ENCODE data around the gene POMZP3.
"Not testable (repeated sequence)": the region's sequence is repeated elsewhere in the genome, so short reads cannot be mapped to it uniquely, and the experiment has no call there.

Gene POMZP3

GRCh38 chr7:76600116-76600482, 27.0 kb downstream of the POMZP3 start:
- H3K27me3 Mint-ChIP-seq; H3K36me3 Mint-ChIP-seq (ENCODE audit: low read depth); DNase-seq; H3K4me3 Mint-ChIP-seq; H3K9me3 Mint-ChIP-seq: not testable (repeated sequence)
- H3K27ac Mint-ChIP-seq, result peak overlapping the region; percentile 86
- peaks cover 42% of the 10 kb centered on the region for H3K4me1 Mint-ChIP-seq
- peak; percentile 96 for ATAC-seq

- Mint-ChIP-seq H3K4me1 (peaks cover 42% of the 10 kb centered on the region), H3K36me3 (ENCODE audit: low read depth) (peaks cover 13% of the 10 kb centered on the region), H3K27ac (peak overlapping the region; percentile 34)
- not testable (repeated sequence) for ATAC-seq, H3K9me3 Mint-ChIP-seq, DNase-seq, H3K27me3 Mint-ChIP-seq, H3K4me3 Mint-ChIP-seq
Observed at GRCh38 chr7:76598590-76599264, 28.4 kb downstream of the POMZP3 start.

DNA sequence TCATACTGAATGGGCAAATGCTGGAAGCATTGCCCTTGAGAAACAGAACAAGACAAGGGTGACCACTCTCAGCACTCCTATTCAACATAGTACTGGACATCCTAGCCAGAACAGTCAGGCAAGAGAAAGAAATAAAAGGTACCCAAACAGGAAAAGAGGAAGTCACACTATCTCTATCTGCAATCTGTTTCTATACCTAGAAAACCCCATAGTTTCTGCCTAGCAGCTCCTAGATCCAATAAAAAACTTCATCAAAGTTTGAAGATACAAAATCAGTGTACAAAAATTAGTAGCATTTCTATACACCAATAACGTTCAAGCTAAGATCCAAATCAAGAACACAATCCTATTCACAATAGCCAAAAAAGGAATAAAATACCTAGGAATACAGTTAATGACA, 29.8 kb downstream of the POMZP3 start:
- H3K4me3 Mint-ChIP-seq, H3K27me3 Mint-ChIP-seq, DNase-seq, H3K27ac Mint-ChIP-seq, ATAC-seq, H3K9me3 Mint-ChIP-seq: not testable (repeated sequence)
- peaks cover 17% of the 10 kb centered on the region for H3K36me3 Mint-ChIP-seq (ENCODE audit: low read depth)
- peaks cover 42% of the 10 kb centered on the region for H3K4me1 Mint-ChIP-seq

GRCh38 chr7:76592694-76593093, 34.4 kb downstream of the POMZP3 start:
- not testable (repeated sequence) for H3K9me3 Mint-ChIP-seq, ATAC-seq, H3K27me3 Mint-ChIP-seq, H3K4me3 Mint-ChIP-seq, DNase-seq, H3K27ac Mint-ChIP-seq
- peaks cover 19% of the 10 kb centered on the region for H3K36me3 Mint-ChIP-seq (ENCODE audit: low read depth)
- H3K4me1 Mint-ChIP-seq, result peaks cover 39% of the 10 kb centered on the region

GRCh38 chr7:76591602-76592304, 35.3 kb downstream of the POMZP3 start:
- H3K4me1 Mint-ChIP-seq, result peaks cover 41% of the 10 kb centered on the region
- not testable (repeated sequence) for H3K27ac Mint-ChIP-seq, H3K9me3 Mint-ChIP-seq, H3K27me3 Mint-ChIP-seq, ATAC-seq, H3K4me3 Mint-ChIP-seq, DNase-seq
- H3K36me3 Mint-ChIP-seq (ENCODE audit: low read depth), result peaks cover 21% of the 10 kb centered on the region

DNA sequence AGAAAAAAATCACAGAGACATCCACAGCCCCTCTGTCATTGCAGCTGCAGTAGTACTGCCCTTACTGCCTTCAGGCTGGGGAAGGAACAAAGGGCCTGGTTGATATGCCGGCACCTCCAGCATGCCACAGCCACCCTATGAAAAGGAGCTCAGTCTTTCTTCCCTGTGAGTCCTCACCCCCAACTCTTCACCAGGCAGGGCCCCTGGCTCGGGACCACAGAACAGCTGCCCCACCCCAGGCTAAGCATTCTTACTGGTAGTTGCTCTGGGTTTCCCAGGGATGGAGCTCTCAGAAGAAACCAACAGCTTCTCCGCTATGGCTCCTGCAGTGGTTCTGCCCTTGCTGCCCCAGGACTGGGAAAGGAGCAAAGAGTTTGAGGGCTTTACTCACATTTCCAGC, 36.0 kb downstream of the POMZP3 start:
- peaks cover 42% of the 10 kb centered on the region for H3K4me1 Mint-ChIP-seq
- ATAC-seq, H3K27me3 Mint-ChIP-seq, H3K9me3 Mint-ChIP-seq, H3K27ac Mint-ChIP-seq, H3K4me3 Mint-ChIP-seq, DNase-seq: not testable (repeated sequence)
- peaks cover 20% of the 10 kb centered on the region for H3K36me3 Mint-ChIP-seq (ENCODE audit: low read depth)

- not testable (repeated sequence) for ATAC-seq, H3K9me3 Mint-ChIP-seq, H3K27me3 Mint-ChIP-seq, H3K4me3 Mint-ChIP-seq, DNase-seq
- Mint-ChIP-seq H3K36me3 (ENCODE audit: low read depth) (peaks cover 15% of the 10 kb centered on the region), H3K4me1 (peaks cover 47% of the 10 kb centered on the region), H3K27ac (peak overlapping the region; percentile 86)
Observed at GRCh38 chr7:76588586-76588985, 38.5 kb downstream of the POMZP3 start.

DNA sequence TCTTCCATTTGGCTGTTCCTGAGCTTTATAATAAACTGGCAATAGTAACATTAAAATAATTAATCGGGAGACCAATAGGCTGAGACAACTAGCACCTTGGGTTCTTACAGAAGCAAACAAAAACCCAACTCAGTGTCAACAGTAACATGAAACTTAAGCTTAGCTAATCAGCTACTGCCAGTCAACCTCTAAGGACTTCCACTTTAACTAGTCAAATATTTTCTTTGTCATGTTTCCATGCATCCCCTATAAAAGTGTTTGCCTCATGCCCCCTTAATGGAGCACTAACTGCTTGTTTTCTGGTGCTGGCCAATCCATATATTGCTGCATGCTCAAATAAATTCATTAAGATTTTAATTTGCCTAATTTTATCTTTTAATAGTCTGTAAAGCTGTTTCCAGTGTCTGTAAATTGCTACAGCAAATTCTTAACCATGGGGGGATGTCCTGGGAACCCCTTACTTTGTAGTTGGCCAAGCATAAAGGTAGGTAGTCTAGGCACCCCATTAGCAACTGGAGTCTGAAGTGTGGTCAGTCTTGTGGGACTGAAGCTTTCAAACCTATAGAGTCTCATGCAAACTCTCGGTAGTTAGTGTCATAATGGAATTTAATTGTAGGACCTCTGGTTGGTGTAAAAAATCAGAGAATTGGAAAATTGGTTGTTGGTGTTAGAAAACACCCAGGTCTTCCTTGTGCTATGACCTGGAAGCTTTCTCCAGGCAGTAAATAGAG, 40.3 kb downstream of the POMZP3 start:
- not testable (repeated sequence) for DNase-seq, H3K27me3 Mint-ChIP-seq, H3K9me3 Mint-ChIP-seq
- peak overlapping the region; percentile 58 for H3K4me3 Mint-ChIP-seq
- H3K27ac Mint-ChIP-seq, result peak overlapping the region; percentile 86
- peaks cover 12% of the 10 kb centered on the region for H3K36me3 Mint-ChIP-seq (ENCODE audit: low read depth)
- peaks cover 54% of the 10 kb centered on the region for H3K4me1 Mint-ChIP-seq
- peak; percentile 42 for ATAC-seq

DNA sequence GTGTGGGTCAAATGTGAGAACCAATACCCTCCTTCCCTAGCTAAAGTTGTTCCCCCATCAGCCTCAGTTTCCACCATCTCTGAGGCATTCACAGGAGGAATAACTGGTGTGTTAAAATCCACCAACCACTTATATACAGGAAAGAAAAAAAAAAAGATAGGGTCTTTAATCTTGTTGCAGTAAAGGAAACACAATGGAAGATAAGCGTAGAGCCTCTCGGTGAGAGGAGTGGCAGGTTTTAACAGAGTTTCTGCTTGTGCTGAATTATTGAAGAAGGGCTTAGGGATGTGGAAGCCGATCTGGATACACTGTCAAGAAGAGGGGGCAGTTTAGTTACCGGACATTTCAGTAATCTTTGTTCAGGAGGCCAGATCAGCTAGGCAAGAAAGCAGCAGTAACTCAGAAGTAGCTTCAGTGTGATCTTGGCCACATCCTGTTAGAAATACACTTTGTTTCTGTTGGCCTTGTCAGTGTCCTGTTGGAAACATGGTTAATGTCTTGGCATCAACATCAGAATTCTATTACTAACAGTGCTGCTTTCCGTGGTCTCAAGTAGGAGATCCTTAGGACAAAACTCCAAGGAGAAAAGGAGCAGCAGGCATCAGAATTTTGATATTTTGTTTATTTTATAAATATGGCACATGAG, 43.3 kb downstream of the POMZP3 start:
- DNase-seq; H3K27me3 Mint-ChIP-seq; ATAC-seq; H3K9me3 Mint-ChIP-seq; H3K36me3 Mint-ChIP-seq (ENCODE audit: low read depth): not testable (repeated sequence)
- Mint-ChIP-seq H3K4me1 (peaks cover 56% of the 10 kb centered on the region), H3K4me3 (peak overlapping the region; percentile 18), H3K27ac (peak overlapping the region; percentile 69)

DNA sequence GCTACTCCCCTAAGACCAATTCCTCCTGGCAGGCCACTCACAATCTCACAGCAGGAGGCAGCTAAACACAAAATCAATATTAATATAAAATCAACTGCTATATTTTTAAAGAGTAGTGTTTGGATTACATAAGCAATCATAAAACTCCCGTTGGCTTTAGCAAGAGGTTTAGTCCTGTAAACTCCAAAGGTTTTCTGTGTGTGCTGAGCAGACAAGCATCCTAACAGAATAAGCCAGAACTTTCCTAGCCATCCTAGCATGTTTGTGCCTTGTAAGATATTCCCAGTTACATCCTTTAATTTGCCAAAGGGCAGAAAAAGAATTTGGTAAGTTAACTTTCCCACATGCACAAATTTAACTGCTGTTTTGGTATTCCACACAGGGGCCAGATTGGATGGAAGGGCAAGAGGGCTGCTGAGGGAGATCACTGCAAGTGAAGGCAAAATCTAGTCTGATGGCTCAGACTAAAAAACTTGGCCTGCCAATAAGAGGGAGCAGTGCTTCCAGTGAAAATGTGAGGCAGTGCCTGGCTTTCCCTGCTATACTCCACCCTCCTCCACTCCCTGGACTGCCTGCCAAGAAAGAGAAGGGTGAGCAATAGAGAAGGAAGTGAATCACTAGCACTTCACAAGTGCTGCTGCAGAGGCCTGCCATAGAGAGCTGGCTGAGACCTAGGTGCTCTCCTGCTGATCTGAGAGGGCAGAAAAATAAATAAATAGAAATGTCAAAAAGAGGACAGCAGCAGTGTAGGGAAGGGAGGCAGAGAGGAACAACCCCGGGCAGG, 44.0 kb downstream of the POMZP3 start:
- Mint-ChIP-seq H3K4me3 (peak overlapping the region; percentile 18), H3K27ac (peak overlapping the region; percentile 69), H3K4me1 (peaks cover 50% of the 10 kb centered on the region), H3K36me3 (ENCODE audit: low read depth) (peaks cover 12% of the 10 kb centered on the region)
- ATAC-seq (peak; percentile 96), DNase-seq (peak; percentile 20)
- not testable (repeated sequence) for H3K9me3 Mint-ChIP-seq, H3K27me3 Mint-ChIP-seq

- not testable (repeated sequence) for DNase-seq, H3K4me1 Mint-ChIP-seq, H3K27ac Mint-ChIP-seq, H3K27me3 Mint-ChIP-seq, ATAC-seq, H3K9me3 Mint-ChIP-seq, H3K4me3 Mint-ChIP-seq
- H3K36me3 Mint-ChIP-seq (ENCODE audit: low read depth), result peaks cover 19% of the 10 kb centered on the region
Observed at GRCh38 chr7:76575919-76576655, 51.0 kb downstream of the POMZP3 start.

DNA sequence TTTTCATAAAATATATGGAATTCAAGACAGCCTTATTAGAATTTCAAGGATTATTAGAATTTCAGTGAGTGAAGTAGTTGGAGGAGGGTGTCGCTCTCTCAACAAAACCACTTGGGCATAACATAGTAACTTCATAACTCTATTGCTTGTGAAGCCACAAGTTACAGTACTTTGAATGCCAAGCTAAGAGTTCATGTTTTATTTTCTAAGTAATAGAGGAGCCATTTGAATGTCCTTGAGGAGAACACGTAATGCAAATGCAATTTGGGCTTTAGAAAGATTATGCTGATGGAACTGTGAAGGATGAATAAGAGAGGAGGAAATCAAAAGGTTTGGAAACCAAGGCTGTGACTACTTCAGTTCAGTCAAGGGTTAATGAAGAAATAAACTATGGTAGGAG, 51.6 kb downstream of the POMZP3 start:
- not testable (repeated sequence) for H3K27me3 Mint-ChIP-seq, H3K4me3 Mint-ChIP-seq, H3K27ac Mint-ChIP-seq, ATAC-seq, DNase-seq, H3K4me1 Mint-ChIP-seq, H3K9me3 Mint-ChIP-seq
- peaks cover 21% of the 10 kb centered on the region for H3K36me3 Mint-ChIP-seq (ENCODE audit: low read depth)

GRCh38 chr7:76572296-76572695, 54.8 kb downstream of the POMZP3 start:
- Mint-ChIP-seq H3K36me3 (ENCODE audit: low read depth) (peaks cover 22% of the 10 kb centered on the region), H3K27ac (peak overlapping the region; percentile 25)
- H3K4me1 Mint-ChIP-seq, H3K4me3 Mint-ChIP-seq, DNase-seq, H3K27me3 Mint-ChIP-seq, ATAC-seq, H3K9me3 Mint-ChIP-seq: not testable (repeated sequence)

All from activated naive CD8-positive, alpha-beta T cell treated with anti-CD3 and anti-CD28 coated beads, Interleukin-2, amount 50 U/mL, for 24 hours (primary cell).